ENCODE results near the gene PDE7B. TPM values are rescaled to one million over a fixed set of nuclear protein-coding genes. Genes with fewer than 3 reads are reported as not detected.

PDE7B gene
- total RNA-seq, 1 experiment from 2014 or later = 0.03 TPM

DNA sequence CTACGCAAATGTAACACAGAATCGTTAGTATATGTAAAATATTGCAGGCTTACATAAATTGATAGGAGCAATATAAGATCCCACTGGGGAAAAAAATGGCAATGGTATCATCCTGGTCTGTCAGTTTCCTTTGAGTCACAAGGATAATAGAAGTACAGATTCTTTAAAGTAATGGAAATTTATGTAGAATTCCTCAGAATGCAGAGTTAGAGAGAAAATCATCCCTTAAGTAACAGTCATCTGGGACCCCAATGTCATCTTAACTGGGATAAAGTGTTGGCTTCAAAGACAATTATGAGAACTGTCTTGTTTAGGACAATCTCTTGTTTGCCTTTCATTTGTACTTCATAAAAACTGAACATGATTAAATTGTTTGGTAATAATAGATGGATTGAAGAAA lies 34.5 kb upstream of the PDE7B start:
- POLR2A ChIA-PET = no interaction called here
- in situ Hi-C loops (cut with HindIII; ENCODE audit: low pct_unique_long_range_greater_than_20kb, low sequenced_read_pairs) = no loop called here

DNA sequence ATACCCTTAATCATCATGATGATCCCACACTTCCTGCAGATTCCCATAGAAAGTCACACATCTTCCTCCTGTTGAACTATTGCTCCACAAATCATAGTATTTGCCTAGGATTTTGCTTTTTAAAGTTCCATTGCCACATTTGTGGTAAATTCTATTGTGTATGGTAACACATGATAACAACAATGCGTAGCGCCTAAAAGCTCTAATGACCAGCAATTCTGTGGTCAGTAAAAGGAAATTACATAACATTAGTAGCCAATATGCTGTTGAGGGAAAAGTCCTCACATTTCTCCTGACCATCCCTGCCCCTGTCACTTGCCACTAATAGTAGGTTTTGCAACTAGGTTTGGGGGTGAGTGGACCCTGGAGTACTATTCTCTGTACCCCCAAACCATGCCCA lies 31.8 kb upstream of the PDE7B start:
- intact Hi-C loops (cut with micrococcal nuclease; ENCODE audit: unreplicated experiment) (no loop called here), in situ Hi-C loops (cut with HindIII; ENCODE audit: low pct_unique_long_range_greater_than_20kb, low sequenced_read_pairs) (no loop called here)
- Histone ChIP-seq H3K27ac (ENCODE audit: low read length) (no peak overlapping the region), H3K9me3 (ENCODE audit: control insufficient read depth, insufficient read depth, low read depth, low read length) (no peaks in the 10 kb centered on the region), H3K27me3 (ENCODE audit: control insufficient read depth, insufficient read depth, low read length) (no peaks in the 10 kb centered on the region), H3K4me1 (ENCODE audit: control insufficient read depth, insufficient read depth, low read length) (no peaks in the 10 kb centered on the region), H3K4me3 (ENCODE audit: low read depth in 2 of 2, low read length in 2 of 2) (no peak overlapping the region), H3K36me3 (ENCODE audit: control insufficient read depth, insufficient read depth, low read length) (no peaks in the 10 kb centered on the region)
- BruUV-seq (replicated peaks) = no TSS peak
- DNase-seq (ENCODE audit: low read depth, low spot score) (no peak), ATAC-seq (no peak)
- ChIA-PET CTCF (no interaction called here), POLR2A (interaction anchor here (0.6 kb wide), 1 partner anchor 859 kb away, joined by 10 read pairs; no protein-coding TSS in a partner anchor)
- TF ChIP-seq, protein P1, sequence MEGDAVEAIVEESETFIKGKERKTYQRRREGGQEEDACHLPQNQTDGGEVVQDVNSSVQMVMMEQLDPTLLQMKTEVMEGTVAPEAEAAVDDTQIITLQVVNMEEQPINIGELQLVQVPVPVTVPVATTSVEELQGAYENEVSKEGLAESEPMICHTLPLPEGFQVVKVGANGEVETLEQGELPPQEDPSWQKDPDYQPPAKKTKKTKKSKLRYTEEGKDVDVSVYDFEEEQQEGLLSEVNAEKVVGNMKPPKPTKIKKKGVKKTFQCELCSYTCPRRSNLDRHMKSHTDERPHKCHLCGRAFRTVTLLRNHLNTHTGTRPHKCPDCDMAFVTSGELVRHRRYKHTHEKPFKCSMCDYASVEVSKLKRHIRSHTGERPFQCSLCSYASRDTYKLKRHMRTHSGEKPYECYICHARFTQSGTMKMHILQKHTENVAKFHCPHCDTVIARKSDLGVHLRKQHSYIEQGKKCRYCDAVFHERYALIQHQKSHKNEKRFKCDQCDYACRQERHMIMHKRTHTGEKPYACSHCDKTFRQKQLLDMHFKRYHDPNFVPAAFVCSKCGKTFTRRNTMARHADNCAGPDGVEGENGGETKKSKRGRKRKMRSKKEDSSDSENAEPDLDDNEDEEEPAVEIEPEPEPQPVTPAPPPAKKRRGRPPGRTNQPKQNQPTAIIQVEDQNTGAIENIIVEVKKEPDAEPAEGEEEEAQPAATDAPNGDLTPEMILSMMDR (IDR thresholded peaks at IDR 0.05) = no peak
- TF ChIP-seq SIN3A (IDR thresholded peaks at IDR 0.05; ENCODE audit: borderline replicate concordance, insufficient read depth, low read depth, low read length) (no peak), POLR2AphosphoS5 (IDR thresholded peaks at IDR 0.05; ENCODE audit: low read depth, low read length) (no peak), TCF7L2 (IDR thresholded peaks at IDR 0.05; ENCODE audit: low read depth, low read length) (no peak)
- TF ChIP-seq, protein P2, sequence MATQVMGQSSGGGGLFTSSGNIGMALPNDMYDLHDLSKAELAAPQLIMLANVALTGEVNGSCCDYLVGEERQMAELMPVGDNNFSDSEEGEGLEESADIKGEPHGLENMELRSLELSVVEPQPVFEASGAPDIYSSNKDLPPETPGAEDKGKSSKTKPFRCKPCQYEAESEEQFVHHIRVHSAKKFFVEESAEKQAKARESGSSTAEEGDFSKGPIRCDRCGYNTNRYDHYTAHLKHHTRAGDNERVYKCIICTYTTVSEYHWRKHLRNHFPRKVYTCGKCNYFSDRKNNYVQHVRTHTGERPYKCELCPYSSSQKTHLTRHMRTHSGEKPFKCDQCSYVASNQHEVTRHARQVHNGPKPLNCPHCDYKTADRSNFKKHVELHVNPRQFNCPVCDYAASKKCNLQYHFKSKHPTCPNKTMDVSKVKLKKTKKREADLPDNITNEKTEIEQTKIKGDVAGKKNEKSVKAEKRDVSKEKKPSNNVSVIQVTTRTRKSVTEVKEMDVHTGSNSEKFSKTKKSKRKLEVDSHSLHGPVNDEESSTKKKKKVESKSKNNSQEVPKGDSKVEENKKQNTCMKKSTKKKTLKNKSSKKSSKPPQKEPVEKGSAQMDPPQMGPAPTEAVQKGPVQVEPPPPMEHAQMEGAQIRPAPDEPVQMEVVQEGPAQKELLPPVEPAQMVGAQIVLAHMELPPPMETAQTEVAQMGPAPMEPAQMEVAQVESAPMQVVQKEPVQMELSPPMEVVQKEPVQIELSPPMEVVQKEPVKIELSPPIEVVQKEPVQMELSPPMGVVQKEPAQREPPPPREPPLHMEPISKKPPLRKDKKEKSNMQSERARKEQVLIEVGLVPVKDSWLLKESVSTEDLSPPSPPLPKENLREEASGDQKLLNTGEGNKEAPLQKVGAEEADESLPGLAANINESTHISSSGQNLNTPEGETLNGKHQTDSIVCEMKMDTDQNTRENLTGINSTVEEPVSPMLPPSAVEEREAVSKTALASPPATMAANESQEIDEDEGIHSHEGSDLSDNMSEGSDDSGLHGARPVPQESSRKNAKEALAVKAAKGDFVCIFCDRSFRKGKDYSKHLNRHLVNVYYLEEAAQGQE (IDR thresholded peaks at IDR 0.05; ENCODE audit: insufficient read depth in 1 of 2, low read depth in 2 of 2, low read length in 1 of 2) = no peak

More for the DNA sequence above, 34.5 kb upstream of the PDE7B start:
- CTCF ChIA-PET = no interaction called here
- no peak for TF ChIP-seq POLR2AphosphoS5 (IDR thresholded peaks at IDR 0.05; ENCODE audit: low read depth, low read length)
- no peak for TF ChIP-seq SIN3A (IDR thresholded peaks at IDR 0.05; ENCODE audit: borderline replicate concordance, insufficient read depth, low read depth, low read length)
- TF ChIP-seq, protein P1 (IDR thresholded peaks at IDR 0.05) = no peak
- TF ChIP-seq, protein P2 (IDR thresholded peaks at IDR 0.05; ENCODE audit: insufficient read depth in 1 of 2, low read depth in 2 of 2, low read length in 1 of 2) = no peak
- no peak for TF ChIP-seq TCF7L2 (IDR thresholded peaks at IDR 0.05; ENCODE audit: low read depth, low read length)
- ATAC-seq = no peak
- Histone ChIP-seq H3K27me3 (ENCODE audit: control insufficient read depth, insufficient read depth, low read length) (no peaks in the 10 kb centered on the region), H3K36me3 (ENCODE audit: control insufficient read depth, insufficient read depth, low read length) (no peaks in the 10 kb centered on the region), H3K4me3 (ENCODE audit: low read depth in 2 of 2, low read length in 2 of 2) (no peak overlapping the region), H3K9me3 (ENCODE audit: control insufficient read depth, insufficient read depth, low read depth, low read length) (no peaks in the 10 kb centered on the region), H3K27ac (ENCODE audit: low read length) (no peak overlapping the region), H3K4me1 (ENCODE audit: control insufficient read depth, insufficient read depth, low read length) (no peaks in the 10 kb centered on the region)
- DNase-seq (ENCODE audit: low read depth, low spot score) = no peak
- intact Hi-C loops (cut with micrococcal nuclease; ENCODE audit: unreplicated experiment) = no loop called here
- no TSS peak for BruUV-seq (replicated peaks)

Measured in Panc1 (cell line).